ENCODE data around the gene TUT1. TPM values are rescaled to one million over a fixed set of nuclear protein-coding genes. Genes with fewer than 3 reads are reported as not detected.

TUT1 gene
- total RNA-seq, 4 donors from 2014 or later: 8.3 to 18.8 (median 14.2) TPM

- Histone ChIP-seq H3K36me3 (no peaks in the 10 kb centered on the region), H3K27ac (peak overlapping the region; percentile 97 to 98 (median 98)), H3K4me1 (peaks cover 0 to 57% (median 48%) of the 10 kb centered on the region in 4 donors), H3K4me3 (peak overlapping the region; percentile 78 to 98 (median 88)), H3K27me3 (no peaks in the 10 kb centered on the region), H3K9me3 (no peaks in the 10 kb centered on the region)
- peak; percentile 53 to 95 for TF ChIP-seq EP300 (IDR thresholded peaks at IDR 0.05)
- TF ChIP-seq CTCF (IDR thresholded peaks at IDR 0.05): peak in 1 of 5 experiments; percentile 14
- peak; percentile 17 to 54 for TF ChIP-seq POLR2A (IDR thresholded peaks at IDR 0.05)
- DNase-seq (ENCODE audit: low spot score in 2 of 2): peak; percentile 92 to 93
- WGBS, 2 donors: 0 to 1% methylated on average over 30 to 53 of the region's 59 CpGs
These were observed 45.7 kb downstream of the TUT1 start for GRCh38 chr11:62545437-62546243.

GRCh38 chr11:62544581-62545436 lies 46.5 kb downstream of the TUT1 start:
- no peaks in the 10 kb centered on the region for H3K36me3 ChIP-seq
- peaks cover 0 to 57% (median 52%) of the 10 kb centered on the region in 4 donors for H3K4me1 ChIP-seq
- TF ChIP-seq POLR2A (IDR thresholded peaks at IDR 0.05): no peak
- TF ChIP-seq CTCF (IDR thresholded peaks at IDR 0.05): no peak
- no peak for TF ChIP-seq EP300 (IDR thresholded peaks at IDR 0.05)
- no peak for DNase-seq (ENCODE audit: low spot score in 2 of 2)
- H3K4me3 ChIP-seq: peak overlapping the region; percentile 78 to 98 (median 88)
- no peaks in the 10 kb centered on the region for H3K9me3 ChIP-seq
- no peaks in the 10 kb centered on the region for H3K27me3 ChIP-seq
- 1 to 2% methylated on average over 15 to 28 of the region's 32 CpGs for WGBS, 2 donors
- H3K27ac ChIP-seq: peak overlapping the region; percentile 97 to 98 (median 98)

GRCh38 chr11:62543680-62544444 lies 47.5 kb downstream of the TUT1 start:
- no peak for DNase-seq (ENCODE audit: low spot score in 2 of 2)
- peak overlapping the region; percentile 78 to 98 (median 88) for H3K4me3 ChIP-seq
- H3K27ac ChIP-seq: peak overlapping the region; percentile 97 to 98 (median 98)
- no peaks in the 10 kb centered on the region for H3K36me3 ChIP-seq
- H3K9me3 ChIP-seq: no peaks in the 10 kb centered on the region
- WGBS, 2 donors: 6 to 18% methylated on average over 19 to 20 of the region's 22 CpGs
- peaks cover 0 to 63% (median 52%) of the 10 kb centered on the region in 4 donors for H3K4me1 ChIP-seq
- no peaks in the 10 kb centered on the region for H3K27me3 ChIP-seq
- no peak for TF ChIP-seq CTCF (IDR thresholded peaks at IDR 0.05)
- TF ChIP-seq EP300 (IDR thresholded peaks at IDR 0.05): no peak
- TF ChIP-seq POLR2A (IDR thresholded peaks at IDR 0.05): no peak

DNA sequence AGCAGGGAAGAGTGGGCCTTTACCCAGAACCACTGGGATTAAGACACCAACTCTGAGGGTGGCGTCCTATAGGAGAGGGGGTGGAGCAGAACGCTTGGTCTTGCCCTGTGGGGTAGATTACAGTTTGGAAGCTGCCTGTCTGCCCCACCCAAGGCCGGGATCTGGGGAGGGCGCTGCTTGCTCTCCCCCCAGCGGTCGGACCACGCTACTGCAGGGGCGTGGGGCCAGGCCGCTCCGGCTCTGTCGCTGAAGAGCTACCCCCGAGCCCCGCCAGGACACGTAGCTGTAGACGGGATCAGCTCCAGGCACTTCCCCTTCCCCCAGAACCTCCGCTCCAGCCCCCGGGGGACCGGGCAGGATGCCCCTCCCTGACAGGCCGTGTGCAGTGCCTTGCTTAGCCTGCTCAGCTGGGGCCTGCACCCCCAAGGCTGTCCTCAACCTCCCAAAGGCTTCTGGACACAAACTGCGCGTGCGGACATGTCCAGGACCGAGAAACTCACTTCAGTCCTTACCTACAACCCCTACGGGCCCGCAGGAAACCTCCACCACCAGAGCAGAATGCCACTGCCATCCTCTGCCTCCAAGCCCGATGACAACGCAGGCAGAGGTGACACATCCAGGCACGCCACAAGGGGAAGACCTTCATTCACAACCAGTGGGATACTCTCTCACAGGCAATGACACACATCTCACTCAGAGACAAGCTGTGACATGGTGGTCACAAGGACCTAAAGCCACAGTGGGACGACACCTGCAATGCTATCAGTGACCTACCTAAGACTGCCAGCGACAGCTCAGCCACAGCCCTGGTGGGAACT lies 48.4 kb downstream of the TUT1 start:
- Histone ChIP-seq H3K4me1 (peaks cover 0 to 63% (median 53%) of the 10 kb centered on the region in 4 donors), H3K27ac (peak overlapping the region; percentile 97 to 98 (median 98)), H3K27me3 (no peaks in the 10 kb centered on the region), H3K4me3 (peak overlapping the region; percentile 78 to 98 (median 88)), H3K9me3 (no peaks in the 10 kb centered on the region), H3K36me3 (no peaks in the 10 kb centered on the region)
- WGBS, 2 donors: 1 to 3% methylated on average over 19 to 29 of the region's 30 CpGs
- peak; percentile 73 to 79 for DNase-seq (ENCODE audit: low spot score in 2 of 2)
- TF ChIP-seq POLR2A (IDR thresholded peaks at IDR 0.05) (peak in 1 of 2 donors; percentile 47), EP300 (IDR thresholded peaks at IDR 0.05) (peak in 1 of 2 donors; percentile 73), CTCF (IDR thresholded peaks at IDR 0.05) (peak; percentile 98 to 100 (median 99))
